OCI-LY1 (cell line): ENCODE results near the gene CATSPER4.
A peak's percentile ranks its signal among the peaks of the same experiment; 100 is the strongest.

Experiments
- CTCF ChIP-seq: fragments of 200-600 bp; sonication (generic), shearing (Covaris generic); IDR thresholded peaks from 2 replicates; pipeline ENCODE4 v1.5.1; 2017; ENCODE audit warnings: mild to moderate bottlenecking, antibody characterized with exemption, low read length, moderate library complexity, mixed read lengths
- EZH2 ChIP-seq: fragments of 200-600 bp; sonication (generic), shearing (Covaris generic); IDR thresholded peaks from 2 replicates; pipeline ENCODE4 v1.8.0; 2017; ENCODE audit warnings: borderline replicate concordance, mixed run types, mild to moderate bottlenecking, antibody characterized with exemption, low read length, moderate library complexity, mixed read lengths

GRCh38 chr1:26190373-26190987 is at the start of gene CATSPER4:
- TF ChIP-seq CTCF (peak; percentile 47; the same call in 1 of the 2 replicates), EZH2 (no peak)
